ENCODE data around the gene RPL15.

DNA sequence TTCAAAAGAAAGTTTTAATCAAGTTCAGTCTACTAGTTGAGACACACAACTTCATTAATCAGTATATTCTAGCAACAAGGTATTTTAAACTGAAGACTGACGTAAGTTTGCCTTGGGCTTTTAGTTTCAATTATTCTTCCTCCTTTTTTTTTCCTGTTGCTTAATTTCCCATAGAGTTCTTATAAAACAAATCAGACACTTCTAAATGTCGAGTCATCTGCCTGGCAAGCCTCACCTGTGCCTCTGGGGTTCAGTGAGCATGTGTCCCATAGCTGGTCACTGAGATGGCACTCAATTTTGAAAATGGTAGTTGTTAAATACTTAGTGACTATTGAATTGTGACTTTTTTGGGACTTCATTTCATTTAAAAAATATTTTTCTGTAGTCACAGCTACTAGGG lies 27.5 kb upstream of the RPL15 start:
- TF ChIP-seq HDAC6 (IDR thresholded peaks at IDR 0.05; ENCODE audit: low read depth, low read length) = no peak
- TF ChIP-seq MAFK (IDR thresholded peaks at IDR 0.05; ENCODE audit: low read depth, low read length) = no peak
- TF ChIP-seq JUND (IDR thresholded peaks at IDR 0.05; ENCODE audit: low read length) = no peak

Measured in H1 (cell line).